AG20443 (cell line): ENCODE measurements around the gene L1CAM.

Experiments used
- DNase-seq: peaks from one replicate; pipeline ENCODE4 v3.0.0; 2012; ENCODE audit warnings: low spot score, mixed read lengths

L1CAM gene

GRCh38 chrX:153862369-153863250, 23.4 kb downstream of the L1CAM start:
- DNase-seq, result no peak

GRCh38 chrX:153861733-153862310, 24.2 kb downstream of the L1CAM start:
- no peak for DNase-seq

- DNase-seq, result peak; percentile 1
These were observed 24.8 kb downstream of the L1CAM start for GRCh38 chrX:153861151-153861550.

GRCh38 chrX:153857348-153857903, 28.5 kb downstream of the L1CAM start:
- no peak for DNase-seq

GRCh38 chrX:153854702-153855101, 31.3 kb downstream of the L1CAM start:
- DNase-seq, result no peak

- no peak for DNase-seq
These were observed 32.1 kb downstream of the L1CAM start for GRCh38 chrX:153853902-153854267.

- no peak for DNase-seq
These were observed 32.6 kb downstream of the L1CAM start for GRCh38 chrX:153853180-153853901.

GRCh38 chrX:153851981-153852380, 34.0 kb downstream of the L1CAM start:
- DNase-seq, result no peak

GRCh38 chrX:153848325-153848724, 37.6 kb downstream of the L1CAM start:
- no peak for DNase-seq

- no peak for DNase-seq
These were observed 40.1 kb downstream of the L1CAM start for GRCh38 chrX:153845842-153846241.

- DNase-seq, result no peak
These were observed 40.8 kb downstream of the L1CAM start for GRCh38 chrX:153845195-153845594.

GRCh38 chrX:153844509-153845082, 41.4 kb downstream of the L1CAM start:
- no peak for DNase-seq

- DNase-seq, result no peak
These were observed 49.1 kb downstream of the L1CAM start for GRCh38 chrX:153836921-153837320.

GRCh38 chrX:153832728-153833127, 53.2 kb downstream of the L1CAM start:
- DNase-seq, result no peak

GRCh38 chrX:153831429-153832150, 54.4 kb downstream of the L1CAM start:
- no peak for DNase-seq

GRCh38 chrX:153830640-153831428, 55.1 kb downstream of the L1CAM start:
- peak; percentile 22 for DNase-seq

- DNase-seq, result no peak
These were observed 56.0 kb downstream of the L1CAM start, which contains the start of gene PDZD4 for GRCh38 chrX:153829799-153830639. Gene PDZD4 (minus strand): TSS chrX:153830544. CDS start chrX:153830298, 246 bp downstream.

GRCh38 chrX:153829549-153829798, 56.5 kb downstream of the L1CAM start:
- DNase-seq, result no peak

- DNase-seq, result peak; percentile 29
These were observed 57.0 kb downstream of the L1CAM start for GRCh38 chrX:153828723-153829548.
